HCT116 (cell line): Measurements from ENCODE around the gene SDHAF4. TPM values are rescaled to one million over a fixed set of nuclear protein-coding genes. Genes with fewer than 3 reads are reported as not detected.

Source experiments
- ATAC-seq: fragments of 200-7000 bp; cut with Tn5 transposase; 2 replicates; pipeline ENCODE4 v1.9.1; 2020; ENCODE audit warnings: mild to moderate bottlenecking, moderate library complexity
- BruUV-seq: library from RNA; stranded (reverse); fragments of 400-500 nt; replicated peaks from 2 replicates; lab custom pipeline; 2021; lab: Mats Ljungman, UMichigan
- CTCF ChIA-PET: fragments of 300-600 bp; sonication (Branson Sonifier 250); formaldehyde crosslinking; loops from one replicate; lab custom pipeline; 2021; ENCODE audit warnings: antibody characterized with exemption; lab: Charles Lee
- POLR2A ChIA-PET: fragments of 300-600, 350-600 bp; sonication (Branson Sonifier 250); formaldehyde crosslinking; loops from one replicate; lab custom pipeline; 2021; ENCODE audit warnings: antibody characterized with exemption; lab: Charles Lee
- RAD21 ChIA-PET, 2 experiments: fragments of 300-600 bp; sonication (Branson Sonifier 250); formaldehyde crosslinking; loops; one replicate each; lab custom pipeline; 2023; ENCODE audit warnings: low total read pairs in 2 of 2; ENCODE audit not compliant: uncharacterized antibody in 2 of 2, unreplicated experiment in 2 of 2, low non-redundant PET in 1 of 2; lab: Charles Lee
- DNase-seq: peaks from one replicate; pipeline ENCODE4 v3.0.0-alpha.2; 2010; ENCODE audit warnings: low read depth, low spot score
- H2AFZ ChIP-seq: fragments of 200-600 bp; shearing (Covaris generic), sonication (generic); 2 replicates; pipeline ENCODE4 v1.6.1; 2017; ENCODE audit warnings: low read depth, mixed run types, mixed read lengths, antibody characterized with exemption, low read length; ENCODE audit not compliant: poor library complexity, severe bottlenecking
- H3K27ac ChIP-seq: 2 replicates; pipeline ENCODE4 v1.5.1; 2012; ENCODE audit warnings: low read depth, low read length
- H3K27me3 ChIP-seq: fragments of 200-600 bp; sonication (generic); 2 replicates; pipeline ENCODE4 v1.6.1; 2016; ENCODE audit warnings: mixed run types, low read length, mixed read lengths; ENCODE audit not compliant: insufficient read depth
- H3K36me3 ChIP-seq, 2 experiments: fragments of 200-500 bp in 1 of 2; fragments of 200-600 bp in 1 of 2; sonication (Bioruptor generic) in 1 of 2; sonication (generic) in 1 of 2; 2 replicates each; pipeline versions ENCODE4 v1.5.1 to v1.6.1; 2014 to 2016; ENCODE audit warnings: low read length in 2 of 2, inconsistent platforms in 1 of 2, mixed read lengths in 1 of 2, mixed run types in 1 of 2; ENCODE audit not compliant: insufficient read depth in 2 of 2, control insufficient read depth in 1 of 2
- H3K4me1 ChIP-seq, 2 experiments: fragments of 200-600 bp in 1 of 2; sonication (generic) in 1 of 2; 2 replicates each; pipeline versions ENCODE4 v1.5.1 to v1.6.1; 2012 to 2017; ENCODE audit warnings: low read length in 2 of 2, inconsistent platforms in 1 of 2, mild to moderate bottlenecking in 1 of 2, mixed read lengths in 1 of 2, mixed run types in 1 of 2, moderate library complexity in 1 of 2; ENCODE audit not compliant: insufficient read depth in 2 of 2, control insufficient read depth in 1 of 2
- H3K4me2 ChIP-seq: fragments of 200-600 bp; sonication (generic); 2 replicates; pipeline ENCODE4 v1.6.1; 2017; ENCODE audit warnings: mixed run types, low read length, mixed read lengths
- H3K4me3 ChIP-seq, 2 experiments: fragments of 200-600 bp in 1 of 2; sonication (generic) in 1 of 2; replicated peaks in 1 of 2; 2 replicates each; pipeline ENCODE4 v1.5.1; 2011 to 2016; ENCODE audit warnings: low read length in 2 of 2, control low read depth in 1 of 2, low read depth in 1 of 2, mild to moderate bottlenecking in 1 of 2, mixed read lengths in 1 of 2, mixed run types in 1 of 2
- H3K79me2 ChIP-seq: fragments of 200-600 bp; sonication (generic); 2 replicates; pipeline ENCODE4 v1.6.1; 2017; ENCODE audit warnings: mild to moderate bottlenecking, mixed run types, low read length, moderate library complexity, mixed read lengths; ENCODE audit not compliant: insufficient read depth
- H3K9ac ChIP-seq: fragments of 200-600 bp; sonication (generic); 2 replicates; pipeline ENCODE4 v1.6.1; 2016; ENCODE audit warnings: low read length, mixed read lengths
- H3K9me2 ChIP-seq: fragments of 200-600 bp; sonication (generic), shearing (Covaris generic); 2 replicates; pipeline ENCODE4 v1.6.1; 2017; ENCODE audit warnings: mixed run types, mild to moderate bottlenecking, moderate library complexity; ENCODE audit not compliant: insufficient read depth
- H3K9me3 ChIP-seq, 2 experiments: fragments of 200-500 bp in 1 of 2; fragments of 200-600 bp in 1 of 2; sonication (Bioruptor generic) in 1 of 2; sonication (generic) in 1 of 2; 2 replicates each; pipeline ENCODE4 v1.6.1; 2014 to 2017; ENCODE audit warnings: low read length in 2 of 2, mixed read lengths in 2 of 2, inconsistent platforms in 1 of 2, low read depth in 1 of 2, mild to moderate bottlenecking in 1 of 2, mixed run types in 1 of 2, moderate library complexity in 1 of 2; ENCODE audit not compliant: control insufficient read depth in 1 of 2, insufficient read depth in 1 of 2
- H4K20me1 ChIP-seq: fragments of 200-600 bp; sonication (generic), shearing (Covaris generic); 2 replicates; pipeline ENCODE4 v1.6.1; 2017; ENCODE audit warnings: mixed run types, mild to moderate bottlenecking, moderate library complexity; ENCODE audit not compliant: insufficient read depth
- TCF7L2 ChIP-seq: IDR thresholded peaks from 2 replicates; pipeline ENCODE4 v1.7.0; 2011; ENCODE audit warnings: borderline replicate concordance, inconsistent platforms; ENCODE audit not compliant: insufficient read depth, insufficient read length; ENCODE audit errors: extremely low read depth
- ZBTB33 ChIP-seq: IDR thresholded peaks from 2 replicates; pipeline ENCODE4 v1.6.1; 2011; ENCODE audit warnings: mild to moderate bottlenecking, low read length, moderate library complexity; ENCODE audit not compliant: insufficient replicate concordance; ENCODE audit errors: extremely low read depth
- ZFX ChIP-seq: fragments of 450-650 bp; IDR thresholded peaks from 2 replicates; pipeline ENCODE4 v1.6.1; 2017
- intact Hi-C: fragments of 100-400 bp; cut with micrococcal nuclease; formaldehyde crosslinking; loops from 2 replicates; pipeline ENCODE4 v1.10.0; 2022
- total RNA-seq: library from RNA; stranded (reverse); gene quantifications from one replicate; pipeline ENCODE4 v1.2.1, GENCODE V29; 2021; ENCODE audit not compliant: unreplicated experiment
- TF ChIP-seq, protein P1 (sequence below), 3 experiments: fragments of 200-600 bp in 1 of 3; sonication (generic) in 1 of 3; IDR thresholded peaks in 2 of 3; conservative IDR thresholded peaks in 1 of 3; 2 replicates each; pipeline ENCODE4 v1.5.1; 2012 to 2017; ENCODE audit warnings: low read depth in 2 of 3, low read length in 2 of 3, antibody characterized with exemption in 1 of 3, borderline replicate concordance in 1 of 3, control low read depth in 1 of 3, mild to moderate bottlenecking in 1 of 3, mixed read lengths in 1 of 3, mixed run types in 1 of 3, moderate library complexity in 1 of 3; ENCODE audit not compliant: insufficient read depth in 1 of 3

The SDHAF4 gene
- total RNA-seq, 1 experiment from 2014 or later: 8.9 TPM

GRCh38 chr6:70590400-70590799, 23.7 kb downstream of the SDHAF4 start:
- BruUV-seq: no TSS peak
- ChIA-PET POLR2A (no interaction called here), RAD21 (no interaction called here), CTCF (no interaction called here)
- DNase-seq (no peak), ATAC-seq (no peak)
- no peaks in the 10 kb centered on the region for H3K27me3 ChIP-seq
- no peak for TF ChIP-seq ZFX
- TF ChIP-seq, protein P1, sequence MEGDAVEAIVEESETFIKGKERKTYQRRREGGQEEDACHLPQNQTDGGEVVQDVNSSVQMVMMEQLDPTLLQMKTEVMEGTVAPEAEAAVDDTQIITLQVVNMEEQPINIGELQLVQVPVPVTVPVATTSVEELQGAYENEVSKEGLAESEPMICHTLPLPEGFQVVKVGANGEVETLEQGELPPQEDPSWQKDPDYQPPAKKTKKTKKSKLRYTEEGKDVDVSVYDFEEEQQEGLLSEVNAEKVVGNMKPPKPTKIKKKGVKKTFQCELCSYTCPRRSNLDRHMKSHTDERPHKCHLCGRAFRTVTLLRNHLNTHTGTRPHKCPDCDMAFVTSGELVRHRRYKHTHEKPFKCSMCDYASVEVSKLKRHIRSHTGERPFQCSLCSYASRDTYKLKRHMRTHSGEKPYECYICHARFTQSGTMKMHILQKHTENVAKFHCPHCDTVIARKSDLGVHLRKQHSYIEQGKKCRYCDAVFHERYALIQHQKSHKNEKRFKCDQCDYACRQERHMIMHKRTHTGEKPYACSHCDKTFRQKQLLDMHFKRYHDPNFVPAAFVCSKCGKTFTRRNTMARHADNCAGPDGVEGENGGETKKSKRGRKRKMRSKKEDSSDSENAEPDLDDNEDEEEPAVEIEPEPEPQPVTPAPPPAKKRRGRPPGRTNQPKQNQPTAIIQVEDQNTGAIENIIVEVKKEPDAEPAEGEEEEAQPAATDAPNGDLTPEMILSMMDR (IDR thresholded peaks at IDR 0.05 in 2 of 3, conservative IDR thresholded peaks at IDR 0.05 in 1 of 3; ENCODE audit: borderline replicate concordance in 1 of 3, insufficient read depth in 1 of 3, low read depth in 2 of 3, low read length in 2 of 3): no peak
- no peak for TF ChIP-seq ZBTB33
- TF ChIP-seq TCF7L2: no peak
- no peaks in the 10 kb centered on the region for H3K9me2 ChIP-seq
- no peak overlapping the region for H3K9ac ChIP-seq
- no peaks in the 10 kb centered on the region for H4K20me1 ChIP-seq
- no peak overlapping the region for H3K27ac ChIP-seq
- H3K4me3 ChIP-seq: no peak overlapping the region
- H3K79me2 ChIP-seq: no peaks in the 10 kb centered on the region
- H2AFZ ChIP-seq: no peak overlapping the region
- no peaks in the 10 kb centered on the region for H3K36me3 ChIP-seq
- H3K4me1 ChIP-seq: no peaks in the 10 kb centered on the region
- intact Hi-C loops: loop anchor here (5.0 kb wide), 1 partner anchor 42 kb away; no protein-coding TSS in a partner anchor
- H3K9me3 ChIP-seq: no peaks in the 10 kb centered on the region
- no peak overlapping the region for H3K4me2 ChIP-seq
